ENCODE measurements around the gene OVCH1.

DNA sequence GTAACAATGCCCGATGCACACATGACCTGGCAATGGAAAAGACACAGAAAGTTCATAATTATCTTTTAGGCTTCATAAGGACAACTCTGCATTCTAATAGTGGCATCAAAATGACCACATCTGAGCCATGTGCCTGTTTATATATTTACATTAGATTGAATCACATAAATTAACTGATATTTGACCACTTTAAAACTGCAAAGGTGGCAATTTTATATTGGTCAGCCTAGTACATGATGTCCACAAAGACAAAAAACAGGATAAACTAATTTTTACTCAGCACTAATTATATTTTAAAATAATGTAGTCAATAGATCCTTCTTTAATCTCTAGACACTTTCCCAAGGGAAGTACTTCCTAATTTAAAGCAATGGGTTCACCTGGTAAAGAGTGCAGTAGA is 12.0 kb upstream of the OVCH1 start:
- TF ChIP-seq CTCF (IDR thresholded peaks at IDR 0.05; ENCODE audit: low read depth, low read length, poor library complexity, severe bottlenecking) (no peak), EZH2phosphoT487 (IDR thresholded peaks at IDR 0.05; ENCODE audit: borderline replicate concordance, low read length) (no peak)
